Stimulated activated CD4-positive, alpha-beta T cell treated with anti-CD3 and anti-CD28 coated beads, TNF-alpha, amount 100 ng/mL, for 48 hours (primary cell): Measurements from ENCODE around the gene RELN.
"Not testable (repeated sequence)": the region's sequence is repeated elsewhere in the genome, so short reads cannot be mapped to it uniquely, and the experiment has no call there.

Experiments used
- DNase-seq, 3 donors: peaks; one replicate each; pipeline ENCODE4 v3.0.0-alpha.2; 2020; ENCODE audit warnings: low read depth in 3 of 3

Gene RELN

DNA sequence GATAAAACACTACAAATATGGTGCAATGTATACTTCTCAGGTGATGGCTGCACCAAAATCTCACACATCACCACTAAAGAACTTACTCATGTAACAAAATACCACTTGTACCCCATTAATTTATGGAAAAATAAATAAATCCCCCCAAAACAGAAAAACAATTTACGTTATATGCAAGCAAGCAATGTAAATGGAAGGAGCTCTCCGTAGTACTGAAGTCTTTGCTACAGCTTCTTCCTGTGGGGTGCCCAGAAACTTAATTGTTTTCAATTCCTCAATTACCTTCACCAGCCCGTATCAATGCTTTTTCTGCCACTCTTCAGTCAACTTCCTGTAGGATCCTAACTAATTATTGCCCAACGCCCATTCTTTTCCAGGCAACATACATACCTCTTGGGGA, 138.1 kb downstream of the RELN start:
- no peak for DNase-seq

DNA sequence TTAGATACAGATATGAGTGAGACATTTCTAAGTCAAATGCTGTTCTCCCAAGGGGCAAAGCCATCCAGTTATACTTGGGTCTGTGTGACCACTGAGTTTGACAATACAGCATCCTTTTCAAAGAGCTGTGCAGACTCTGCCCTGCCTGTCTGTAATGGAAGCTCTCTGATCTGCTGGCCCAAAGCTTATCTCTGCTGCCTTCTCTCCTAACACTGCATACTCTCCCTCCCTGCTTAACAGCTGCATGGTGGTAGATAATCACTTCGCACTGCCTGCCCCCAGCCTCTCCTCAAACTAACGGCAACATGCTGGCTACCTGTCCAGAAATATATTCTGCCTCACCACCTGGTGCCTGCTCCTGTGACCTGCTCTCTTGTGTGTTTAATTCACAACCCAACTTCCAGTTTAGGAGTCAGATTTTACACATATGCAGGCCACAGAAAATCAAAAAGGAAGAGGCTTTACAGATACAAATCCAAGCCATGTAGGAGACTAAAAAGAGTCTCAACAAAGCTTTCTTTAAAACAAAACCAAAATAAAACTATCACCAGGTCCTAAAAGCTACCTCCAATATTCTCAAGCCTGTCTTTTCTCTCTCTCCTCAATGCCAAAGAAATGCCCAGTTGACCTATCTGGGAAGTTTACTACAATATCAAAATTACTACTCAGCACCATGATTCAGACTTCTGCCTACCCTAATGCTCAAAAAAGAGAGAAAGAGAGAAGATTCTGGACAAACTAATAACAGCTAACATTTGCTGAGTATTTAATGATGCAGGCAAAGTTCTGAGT, 145.6 kb downstream of the RELN start:
- no peak for DNase-seq

GRCh38 chr7:103833401-103833800, 156.1 kb downstream of the RELN start:
- no peak for DNase-seq

DNA sequence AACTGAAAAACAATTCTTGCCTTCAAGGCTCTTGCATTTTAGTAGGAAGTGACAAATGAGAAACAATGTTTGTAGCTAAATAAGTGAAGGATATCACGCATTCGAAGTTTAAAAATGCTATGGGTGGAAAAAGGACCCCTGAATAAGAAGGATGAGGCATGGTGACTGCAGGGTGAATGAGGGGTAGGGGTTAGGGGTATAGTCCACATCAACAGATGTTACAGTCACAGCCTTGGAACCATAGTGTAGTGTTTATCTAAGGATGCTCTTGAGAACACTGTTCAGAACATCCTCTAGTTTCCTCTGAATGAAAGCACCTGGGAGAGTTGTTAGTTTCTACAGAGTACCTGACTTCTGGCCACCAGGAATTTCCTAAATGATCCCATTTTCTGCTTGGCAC, 157.0 kb downstream of the RELN start:
- no peak for DNase-seq

DNA sequence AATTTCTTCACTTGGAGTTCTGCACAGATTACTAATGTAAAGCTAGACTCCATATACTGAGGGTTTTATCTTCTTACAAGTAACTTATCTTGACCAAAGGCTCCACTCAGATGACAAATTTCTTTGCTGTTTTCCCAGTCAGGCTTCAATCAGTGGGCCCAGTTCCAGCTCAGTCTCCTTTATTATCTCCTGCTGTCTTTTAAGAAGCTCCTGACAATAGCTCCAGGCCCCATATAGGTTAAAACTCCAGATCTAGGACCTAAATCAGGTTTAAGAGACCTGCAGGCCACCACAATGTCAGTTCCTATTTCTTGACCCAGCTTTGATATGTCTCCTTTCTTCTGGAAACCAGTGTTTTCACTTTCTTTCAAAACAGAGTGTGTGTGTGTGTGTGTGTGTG, 165.2 kb downstream of the RELN start:
- no peak for DNase-seq

DNA sequence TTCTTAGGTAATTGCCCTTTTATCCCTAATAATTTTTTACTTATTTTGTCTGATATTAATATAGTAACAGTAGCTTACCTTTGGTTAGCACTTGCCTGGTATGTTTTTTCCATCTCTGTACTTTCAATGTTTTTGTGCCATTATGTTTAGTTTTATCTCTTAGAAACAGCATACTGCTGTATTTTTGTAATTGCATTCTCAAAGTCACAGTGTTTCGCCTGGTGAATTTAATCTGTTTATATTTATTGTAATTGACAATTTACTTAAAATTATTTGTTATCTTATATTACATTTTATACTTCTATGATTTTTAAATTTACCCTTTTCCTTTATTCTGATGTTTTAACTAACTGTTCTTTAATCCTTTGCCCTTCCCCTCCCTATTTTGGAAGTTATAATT, 166.4 kb downstream of the RELN start:
- no peak for DNase-seq

- no peak for DNase-seq
These were observed 168.4 kb downstream of the RELN start for GRCh38 chr7:103821092-103821491.

DNA sequence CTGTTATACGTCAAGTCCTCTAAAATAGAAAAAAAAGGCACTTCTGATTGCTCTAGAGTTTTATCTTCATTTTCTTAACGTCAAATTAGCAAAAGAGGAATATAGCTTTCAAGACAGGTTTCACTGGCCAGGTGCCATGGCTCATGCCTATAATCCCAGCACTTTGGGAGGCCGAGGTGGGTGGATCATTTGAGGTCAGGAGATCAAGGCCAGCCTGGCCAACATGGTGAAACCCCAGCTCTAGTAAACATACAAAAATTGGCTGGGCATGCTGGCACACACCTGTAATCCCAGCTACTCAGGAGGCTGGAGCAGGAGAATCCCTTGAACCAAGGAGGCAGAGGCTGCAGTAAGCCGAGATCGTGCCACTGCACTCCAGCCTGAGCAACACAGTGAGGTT, 173.5 kb downstream of the RELN start:
- DNase-seq, result not testable (repeated sequence)

DNA sequence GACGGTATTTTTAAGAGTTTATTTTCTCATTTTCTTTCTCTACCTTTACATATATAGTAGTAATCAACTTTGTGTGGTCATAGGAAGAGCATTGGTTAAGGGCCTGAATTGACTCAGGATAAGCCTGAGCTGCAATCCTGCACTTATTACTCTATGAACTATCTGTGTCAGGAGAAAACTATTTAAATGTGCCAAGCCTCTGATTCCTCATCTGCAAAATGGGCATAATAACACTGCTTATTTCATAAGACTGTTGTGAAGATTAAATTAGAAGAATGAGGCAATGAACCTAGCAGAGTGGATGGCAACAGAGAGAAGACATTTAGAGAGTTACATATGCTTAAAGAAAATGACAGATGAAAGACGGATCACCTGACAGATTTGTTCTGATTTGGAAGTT, 175.5 kb downstream of the RELN start:
- no peak for DNase-seq

- DNase-seq, result no peak
These were observed 177.5 kb downstream of the RELN start for GRCh38 chr7:103811997-103812396.

- DNase-seq, result no peak
These were observed 178.2 kb downstream of the RELN start for GRCh38 chr7:103811290-103811689.

DNA sequence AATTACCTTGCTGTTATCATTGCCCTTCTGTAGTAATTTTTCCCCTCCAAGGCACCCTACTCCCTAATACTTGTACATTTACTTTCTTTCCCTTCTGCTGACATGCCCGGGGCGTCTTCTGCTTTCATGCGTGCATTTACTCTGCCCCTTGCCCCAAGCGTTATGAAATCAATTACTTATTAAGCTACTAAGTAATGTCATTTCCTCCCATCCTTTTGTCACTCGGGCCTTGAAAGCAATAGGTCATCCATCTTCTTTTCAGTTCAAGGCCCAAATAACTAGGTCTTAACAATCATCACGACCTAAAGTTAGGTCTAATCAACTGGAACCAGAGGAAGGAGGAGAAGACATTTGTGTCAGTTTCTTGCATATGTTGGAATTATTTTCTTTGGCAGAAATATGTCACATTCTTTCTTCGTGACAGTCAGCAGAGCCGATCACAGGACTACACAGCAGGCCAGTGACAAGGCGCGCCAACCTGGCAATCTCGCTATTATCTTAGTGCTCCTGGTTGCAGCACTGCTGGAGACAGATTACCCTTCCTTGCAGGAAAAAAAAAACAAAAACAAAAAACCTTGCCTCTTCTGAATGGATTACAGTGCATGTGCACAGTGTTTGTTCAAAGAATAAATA, 179.2 kb downstream of the RELN start:
- DNase-seq, result no peak

DNA sequence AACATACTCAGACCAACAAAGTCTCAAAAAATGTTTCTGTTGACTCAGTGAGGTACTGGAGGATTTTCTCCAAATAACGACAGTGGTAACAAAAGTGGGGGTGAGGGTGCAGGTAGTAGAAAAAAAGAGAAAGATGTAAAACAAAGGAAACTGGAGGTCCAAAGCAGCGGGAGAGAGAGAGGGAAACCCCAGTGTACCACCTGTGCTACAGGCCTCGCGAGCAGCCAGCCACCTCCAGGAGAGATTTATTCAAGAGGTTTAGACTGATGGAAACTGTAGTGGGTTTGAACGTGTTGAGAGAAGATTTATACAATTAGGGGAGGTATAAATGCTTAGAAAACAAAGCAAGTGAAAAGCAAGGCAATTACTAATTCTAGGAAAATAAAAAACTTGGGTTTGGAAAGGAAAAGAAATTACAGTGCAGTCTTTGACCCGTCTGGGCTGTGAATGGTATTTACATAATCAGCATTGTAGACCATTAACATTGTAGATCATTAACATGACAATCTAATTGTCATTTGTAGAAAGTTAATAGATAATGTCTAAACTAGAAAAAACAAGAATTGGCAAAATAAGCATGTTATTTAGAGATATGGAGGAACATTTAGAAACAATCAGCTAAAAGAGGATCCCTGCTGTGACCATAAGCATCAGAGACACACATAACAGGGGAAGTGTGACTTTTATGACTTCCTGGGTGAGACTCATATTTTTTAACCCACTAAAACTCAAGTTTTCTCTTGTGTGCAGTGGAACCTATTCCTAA, 180.0 kb downstream of the RELN start:
- DNase-seq, result no peak

DNA sequence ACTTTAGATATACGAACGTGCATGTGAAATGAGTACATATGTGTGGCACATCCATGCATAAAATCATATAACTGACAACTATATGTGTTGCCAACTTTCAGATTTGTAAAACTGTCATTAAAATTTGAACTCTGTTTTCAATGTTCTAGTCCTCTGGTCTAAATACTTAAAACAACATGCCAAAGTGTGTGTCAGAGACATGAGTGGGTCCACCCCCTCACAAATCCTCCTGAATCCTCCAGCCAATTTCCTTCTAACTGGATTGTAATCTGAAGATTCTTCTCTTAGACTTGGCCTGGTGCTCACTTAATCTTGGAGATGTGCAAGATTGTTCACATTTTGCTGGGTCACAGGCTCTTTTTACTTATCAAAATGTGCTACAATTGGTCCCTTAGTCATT, 184.1 kb downstream of the RELN start:
- DNase-seq, result no peak

GRCh38 chr7:103803631-103804030, 185.8 kb downstream of the RELN start:
- DNase-seq, result no peak

DNA sequence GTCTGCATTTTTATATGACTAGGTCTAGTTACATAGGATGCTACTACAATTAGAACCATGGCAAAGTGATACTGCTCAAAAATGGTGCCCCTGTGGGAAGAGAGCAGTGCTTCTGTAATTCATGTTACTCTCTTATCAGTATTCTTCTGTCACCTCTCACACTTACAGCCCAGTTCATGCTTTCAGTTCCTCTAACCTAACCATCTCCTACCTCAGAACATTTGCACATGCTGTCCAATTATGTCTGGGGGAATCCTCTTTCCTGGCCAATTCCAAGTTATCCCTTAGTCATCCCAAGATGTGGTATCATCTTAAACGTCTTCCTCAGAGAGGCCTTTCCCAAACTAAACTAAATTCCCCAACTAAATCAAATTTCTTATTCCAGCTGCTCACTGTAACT, 190.2 kb downstream of the RELN start:
- DNase-seq, result no peak

DNA sequence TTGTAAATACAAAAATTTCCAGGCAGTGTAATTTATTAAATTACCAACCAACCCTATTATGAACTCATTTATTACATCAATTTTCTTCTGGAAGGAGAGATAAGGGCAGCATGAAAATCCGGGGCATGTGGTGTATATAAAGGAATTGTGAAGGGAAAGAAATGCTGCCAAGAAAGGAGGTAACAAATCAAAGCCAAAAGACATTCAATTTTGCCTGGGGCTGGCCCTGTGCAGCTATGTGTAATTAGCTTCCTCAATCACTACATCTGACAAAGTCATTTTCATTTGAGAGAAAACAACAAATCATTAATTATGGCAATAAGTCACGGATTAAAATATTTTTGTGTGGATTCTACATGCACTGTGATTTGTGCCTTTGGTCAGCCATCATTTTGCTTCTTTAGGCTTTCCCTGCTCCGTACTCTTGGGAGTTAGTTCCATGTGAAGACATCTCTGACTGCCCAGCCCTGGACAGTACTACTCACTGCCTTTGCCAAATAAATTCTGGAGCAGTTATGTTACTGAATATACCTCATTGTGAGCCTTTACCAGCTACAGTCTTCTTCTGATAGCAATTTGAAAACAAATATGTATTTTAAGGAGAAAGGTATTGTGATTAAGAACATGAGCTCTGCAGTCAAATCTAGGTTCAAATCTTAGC, 191.7 kb downstream of the RELN start:
- DNase-seq, result no peak

- DNase-seq, result no peak
These were observed 193.0 kb downstream of the RELN start for GRCh38 chr7:103796327-103796962.

DNA sequence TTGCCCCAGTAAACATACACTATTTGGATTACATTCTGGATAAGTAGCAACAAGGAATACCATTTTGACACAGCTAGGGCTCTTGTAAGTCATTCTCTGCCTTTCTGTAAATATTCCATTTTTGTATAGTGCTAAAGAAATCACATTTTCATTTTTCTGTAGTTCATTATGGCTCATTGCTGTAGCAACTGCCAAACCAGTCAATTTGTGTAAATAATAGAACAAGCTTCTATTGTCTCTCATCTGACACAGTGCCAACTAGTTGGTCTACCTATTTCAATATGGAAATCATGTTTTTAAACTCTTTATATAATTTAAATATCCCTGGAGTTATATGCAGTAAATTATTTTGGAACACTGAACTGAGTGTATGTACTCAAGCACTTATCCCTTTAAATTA, 193.7 kb downstream of the RELN start:
- no peak for DNase-seq

- DNase-seq, result no peak
These were observed 194.4 kb downstream of the RELN start for GRCh38 chr7:103795107-103795506.

DNA sequence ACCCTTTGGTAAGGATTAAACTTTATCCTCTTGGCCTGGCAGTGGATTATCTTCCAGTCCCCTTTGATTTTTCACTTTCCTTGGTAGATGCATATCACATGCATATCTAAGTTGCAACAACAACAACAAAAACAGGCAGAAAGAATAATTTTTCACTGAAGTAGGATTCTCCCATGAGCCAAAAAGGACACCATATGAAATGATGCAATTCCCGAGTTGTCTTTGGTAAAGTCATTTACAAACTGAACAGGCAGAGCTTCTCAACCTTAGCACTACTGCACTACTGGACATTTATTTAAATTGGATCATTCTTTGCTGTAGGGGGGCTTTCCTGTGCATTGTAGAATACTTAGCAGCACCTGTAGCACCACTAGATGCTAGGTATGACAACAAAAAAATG, 195.0 kb downstream of the RELN start:
- no peak for DNase-seq

DNA sequence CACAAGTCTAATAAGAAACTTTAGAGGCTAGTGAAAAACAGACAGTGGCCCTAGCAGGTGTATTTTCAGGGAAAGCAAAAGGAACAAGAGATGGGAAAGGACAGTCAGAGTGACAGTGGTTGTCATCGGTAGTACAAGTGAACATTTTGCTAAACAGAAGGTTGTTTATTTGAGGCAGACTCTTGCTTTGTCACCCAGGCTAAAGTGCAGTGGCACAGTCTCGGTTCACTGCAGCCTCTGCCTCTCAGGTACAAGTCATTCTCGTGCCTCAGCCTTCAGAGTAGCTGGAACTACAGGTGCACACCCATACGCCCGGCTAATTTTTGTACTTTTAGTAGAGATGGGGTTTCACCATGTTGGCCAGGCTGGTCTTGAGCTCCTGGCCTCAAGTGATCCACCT, 195.8 kb downstream of the RELN start:
- no peak for DNase-seq
